GM18520 (cell line): Measurements from ENCODE around the gene EPB41L5.
"Not testable (repeated sequence)": the region's sequence is repeated elsewhere in the genome, so short reads cannot be mapped to it uniquely, and the experiment has no call there.

Experiments
- ATAC-seq: cut with Tn5 transposase; IDR thresholded peaks from one replicate; pipeline ENCODE4 v1.9.1; 2021; ENCODE audit not compliant: unreplicated experiment

EPB41L5 gene

GRCh38 chr2:120195553-120195952 lies 182.7 kb downstream of the EPB41L5 start:
- no peak for ATAC-seq

DNA sequence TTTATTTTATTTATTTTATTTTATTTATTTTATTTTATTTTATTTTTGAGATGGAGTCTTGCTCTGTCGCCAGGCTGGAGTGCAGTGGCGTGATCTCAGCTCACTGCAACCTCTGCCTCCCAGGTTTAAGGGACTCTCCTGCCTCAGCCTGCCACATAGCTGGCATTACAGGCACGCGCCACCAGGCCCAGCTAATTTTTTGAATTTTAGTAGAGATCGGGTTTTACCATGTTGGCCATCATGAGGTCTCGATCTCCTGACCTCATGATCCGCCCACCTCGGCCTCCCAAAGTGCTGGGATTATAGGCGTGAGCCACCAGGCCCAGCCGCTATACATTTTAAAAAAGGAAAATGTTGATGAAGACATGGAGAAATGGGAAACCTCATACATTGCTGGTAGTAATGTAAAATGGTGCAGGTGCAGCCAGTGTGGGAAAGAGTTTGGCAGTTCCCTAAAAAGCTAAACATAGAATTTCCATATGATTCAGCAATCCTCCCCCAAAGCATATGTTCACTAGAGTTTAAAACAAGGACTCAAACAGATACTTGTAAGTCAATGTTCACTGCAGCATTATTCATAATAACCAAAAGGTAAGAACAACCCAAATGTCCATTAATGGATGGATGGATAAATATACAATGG lies 187.1 kb downstream of the EPB41L5 start:
- not testable (repeated sequence) for ATAC-seq

- ATAC-seq: no peak
These were observed 190.6 kb downstream of the EPB41L5 start for GRCh38 chr2:120203251-120204021.

GRCh38 chr2:120204022-120204405 lies 191.1 kb downstream of the EPB41L5 start:
- no peak for ATAC-seq

GRCh38 chr2:120204417-120204816 lies 191.5 kb downstream of the EPB41L5 start:
- no peak for ATAC-seq

GRCh38 chr2:120204945-120205670 lies 192.2 kb downstream of the EPB41L5 start:
- no peak for ATAC-seq

- no peak for ATAC-seq
These were observed 193.2 kb downstream of the EPB41L5 start for GRCh38 chr2:120206022-120206581.

GRCh38 chr2:120208381-120209353 lies 195.8 kb downstream of the EPB41L5 start:
- no peak for ATAC-seq

DNA sequence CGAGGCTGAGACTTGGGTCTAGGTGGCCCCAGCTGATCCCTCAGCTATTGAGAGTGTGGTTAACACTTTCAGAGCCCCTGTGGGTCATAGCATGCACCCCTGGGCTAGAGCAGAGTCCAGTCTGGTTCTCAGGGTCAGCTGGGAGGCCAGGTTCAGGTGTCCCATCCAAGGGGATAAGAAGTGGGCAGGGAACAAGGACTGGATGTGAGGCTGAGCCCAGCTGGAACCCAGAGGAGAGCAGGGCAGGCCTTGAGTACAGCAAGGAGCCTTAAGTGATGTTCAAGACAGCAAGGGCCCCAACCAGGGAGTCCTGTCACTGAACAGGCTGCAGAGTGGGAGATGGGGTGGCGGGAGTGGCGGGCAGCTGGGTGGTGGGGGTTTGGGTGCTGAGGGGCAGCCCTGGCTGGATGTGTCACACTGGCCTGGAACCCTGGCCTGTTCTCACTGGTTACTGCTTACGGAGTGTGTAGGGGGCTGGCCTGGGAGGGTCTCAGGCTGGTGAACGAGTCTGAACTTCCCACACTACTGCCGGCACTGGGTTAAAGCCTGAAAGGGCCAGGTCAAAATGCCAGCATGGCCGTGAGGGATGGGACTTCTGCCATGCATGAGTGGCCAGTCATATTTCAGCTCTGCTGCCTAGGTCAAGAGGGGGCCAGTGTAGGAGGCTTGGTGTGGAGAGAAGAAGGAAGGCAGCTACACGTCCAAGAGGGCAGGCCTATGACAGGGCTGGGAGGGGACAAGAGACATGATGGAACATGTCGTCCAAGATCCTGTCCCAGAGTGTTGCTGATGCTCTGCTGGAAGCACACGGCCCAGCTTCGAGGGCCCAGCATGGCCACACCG lies 196.8 kb downstream of the EPB41L5 start:
- ATAC-seq: no peak

- no peak for ATAC-seq
These were observed 197.4 kb downstream of the EPB41L5 start for GRCh38 chr2:120210270-120210693.

- no peak for ATAC-seq
These were observed 205.3 kb downstream of the EPB41L5 start for GRCh38 chr2:120218181-120218580.

GRCh38 chr2:120219291-120219690 lies 206.4 kb downstream of the EPB41L5 start:
- no peak for ATAC-seq

GRCh38 chr2:120219766-120220165 lies 206.9 kb downstream of the EPB41L5 start:
- ATAC-seq: no peak

DNA sequence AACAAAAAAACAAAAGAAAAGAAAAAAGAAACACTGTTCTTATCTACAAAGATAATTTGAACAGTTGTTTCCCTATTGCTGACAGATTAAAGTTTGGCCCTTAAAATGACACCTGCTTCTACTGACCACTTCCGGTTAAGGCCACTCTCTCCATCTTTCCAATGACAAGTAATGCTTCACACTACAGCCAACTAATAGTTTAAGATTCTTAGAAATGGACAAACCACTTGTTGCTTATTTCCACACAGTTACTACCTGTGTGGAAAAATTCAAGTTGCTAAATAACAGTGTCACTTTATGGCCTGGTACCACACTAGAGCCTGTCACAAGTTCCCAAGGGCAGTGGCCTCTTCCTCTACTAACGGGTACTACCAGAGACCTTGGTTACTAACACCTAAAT lies 207.9 kb downstream of the EPB41L5 start:
- ATAC-seq: no peak

GRCh38 chr2:120221616-120222015 lies 208.7 kb downstream of the EPB41L5 start:
- no peak for ATAC-seq

- no peak for ATAC-seq
These were observed 209.5 kb downstream of the EPB41L5 start for GRCh38 chr2:120222186-120223033.

DNA sequence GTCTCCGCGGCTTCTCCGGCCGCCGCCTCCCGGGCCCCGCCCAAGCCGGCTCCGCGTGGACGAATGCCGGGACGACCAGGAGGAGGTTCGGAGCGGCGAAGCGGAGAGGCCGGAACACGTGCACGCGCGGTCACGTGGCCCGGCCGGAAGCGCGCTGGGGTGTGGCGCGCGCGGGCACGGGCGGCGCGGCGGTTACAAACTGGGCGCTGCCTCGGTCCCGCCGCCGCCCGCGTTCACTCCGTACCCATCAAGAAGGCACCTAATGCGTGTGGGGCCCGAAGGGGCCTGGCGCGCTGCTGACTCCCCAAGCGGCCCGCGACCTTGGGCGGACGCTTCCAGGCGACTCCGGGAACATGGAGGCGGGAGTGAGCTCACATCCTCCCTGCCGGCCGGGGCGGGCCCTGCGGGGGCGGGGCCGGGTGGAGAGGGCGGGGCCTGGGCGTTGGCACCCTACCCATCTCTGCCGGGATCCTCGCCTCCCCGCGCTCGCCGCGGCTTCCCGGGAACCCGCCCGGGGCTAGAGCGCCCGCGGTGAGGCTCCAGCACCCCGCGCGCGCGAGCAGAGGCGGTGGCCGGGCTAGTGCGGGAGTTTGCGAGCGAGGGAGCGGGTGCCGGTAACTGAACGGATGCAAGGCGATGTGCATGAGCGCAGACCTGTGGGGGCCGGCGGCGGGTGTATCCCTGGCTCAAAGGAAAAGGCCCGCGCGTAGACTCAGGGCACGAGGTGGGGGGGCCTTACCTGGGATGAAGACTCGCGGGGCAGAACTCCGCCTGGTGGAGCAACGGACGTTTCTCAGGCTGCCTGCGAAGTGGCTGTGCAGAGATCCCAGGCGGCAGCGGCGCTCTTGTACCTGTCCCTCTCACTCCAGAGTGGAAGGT lies 210.4 kb downstream of the EPB41L5 start, which contains the start of gene TMEM185B:
Gene TMEM185B, minus strand, starts transcription at position 367 of the 879 bp plus-strand sequence. CDS start 424 bp downstream, outside the sequence.
- ATAC-seq: peak; percentile 83
